Hematopoietic multipotent progenitor cell treated with erythropoietin and hydrocortisone succinate and interleukin-3 and kit ligand, for 8 days (in vitro differentiated cells): ENCODE measurements around the gene DLAT.
"Not testable (repeated sequence)": the region's sequence is repeated elsewhere in the genome, so short reads cannot be mapped to it uniquely, and the experiment has no call there.

ENCODE experiments used
- DNase-seq: peaks from one replicate; pipeline ENCODE4 v3.0.0-alpha.2; 2015

Gene DLAT

DNA sequence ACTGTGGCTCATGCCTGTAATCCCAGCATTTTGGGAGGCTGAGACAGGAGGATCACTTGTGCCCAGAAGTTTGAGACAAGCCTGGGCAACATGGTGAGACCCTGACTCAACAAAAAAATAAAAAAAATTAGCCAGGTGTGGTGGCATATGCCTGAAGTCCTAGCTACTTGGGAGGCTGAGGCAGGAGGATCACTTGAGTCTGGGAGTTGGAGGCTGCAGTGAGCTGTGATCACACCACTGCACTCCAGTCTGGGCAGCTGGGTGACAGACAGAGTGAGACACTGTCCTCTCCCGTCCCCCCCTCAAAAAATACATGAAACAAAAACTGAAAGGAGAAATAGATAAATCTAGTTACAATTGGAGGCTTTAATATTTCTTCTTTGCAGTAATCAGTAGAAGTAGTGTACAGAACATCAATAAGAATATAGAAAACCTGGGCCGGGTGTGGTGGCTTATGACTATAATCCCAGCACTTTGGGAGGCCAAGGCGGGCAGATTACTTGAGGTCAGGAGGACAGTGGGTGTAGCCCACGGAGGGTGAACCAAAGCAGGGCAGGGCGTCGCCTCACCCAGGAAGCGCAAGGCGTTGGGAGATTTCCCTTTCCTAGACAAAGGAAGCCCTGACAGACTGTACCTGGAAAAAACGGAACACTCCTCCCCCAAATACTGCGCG is 19.6 kb upstream of the DLAT start:
- no peak for DNase-seq

DNA sequence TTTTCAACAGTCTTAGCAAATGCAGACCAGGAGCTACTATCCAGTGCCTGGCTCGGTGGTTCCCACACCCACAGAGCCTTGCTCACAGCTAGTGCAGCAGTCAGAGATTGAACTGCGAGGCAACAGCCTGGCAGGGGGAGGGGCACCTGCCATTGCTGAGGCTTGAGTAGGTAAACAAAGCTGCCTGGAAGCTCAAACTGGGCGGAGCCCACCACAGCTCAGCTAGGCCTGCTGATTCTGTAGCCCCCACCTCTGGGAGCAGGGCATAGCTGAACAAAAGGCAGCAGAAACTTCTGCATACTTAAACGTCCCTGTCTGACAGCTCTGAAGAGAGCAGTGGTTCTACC is 19.1 kb upstream of the DLAT start:
- not testable (repeated sequence) for DNase-seq

DNA sequence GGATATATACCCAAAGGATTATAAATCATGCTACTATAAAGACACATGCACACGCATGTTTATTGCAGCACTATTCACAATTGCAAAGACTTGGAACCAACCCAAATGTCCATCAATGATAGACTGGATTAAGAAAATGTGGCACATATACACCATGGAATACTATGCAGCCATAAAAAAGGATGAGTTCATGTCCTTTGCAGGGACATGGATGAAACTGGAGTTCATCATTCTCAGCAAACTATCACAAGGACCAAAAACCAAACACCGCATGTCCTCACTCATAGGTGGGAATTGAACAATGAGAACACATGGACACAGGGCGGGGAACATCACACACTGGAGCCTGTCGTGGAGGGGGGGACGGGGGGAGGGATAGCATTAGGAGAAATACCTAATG is 13.8 kb upstream of the DLAT start:
- not testable (repeated sequence) for DNase-seq

DNA sequence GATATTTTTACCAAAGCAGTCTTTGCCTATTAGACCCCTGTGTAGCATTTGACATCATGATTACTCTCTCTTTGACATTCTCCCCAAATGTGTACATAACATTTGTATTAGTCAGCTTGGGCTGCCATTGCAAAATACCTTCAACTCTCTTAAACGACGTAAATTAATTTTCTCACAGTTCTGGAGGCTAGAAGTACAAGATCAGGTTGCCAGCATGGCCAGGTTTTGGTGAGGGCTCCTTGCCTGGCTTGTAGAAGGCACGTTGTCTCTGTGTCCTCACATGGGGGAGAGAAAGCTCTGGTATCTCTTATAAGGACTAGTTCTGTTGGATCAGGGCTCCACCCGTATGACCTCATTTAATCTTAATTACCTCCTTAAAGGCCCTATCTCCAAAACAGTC is 12.3 kb upstream of the DLAT start:
- DNase-seq: peak; percentile 59

DNA sequence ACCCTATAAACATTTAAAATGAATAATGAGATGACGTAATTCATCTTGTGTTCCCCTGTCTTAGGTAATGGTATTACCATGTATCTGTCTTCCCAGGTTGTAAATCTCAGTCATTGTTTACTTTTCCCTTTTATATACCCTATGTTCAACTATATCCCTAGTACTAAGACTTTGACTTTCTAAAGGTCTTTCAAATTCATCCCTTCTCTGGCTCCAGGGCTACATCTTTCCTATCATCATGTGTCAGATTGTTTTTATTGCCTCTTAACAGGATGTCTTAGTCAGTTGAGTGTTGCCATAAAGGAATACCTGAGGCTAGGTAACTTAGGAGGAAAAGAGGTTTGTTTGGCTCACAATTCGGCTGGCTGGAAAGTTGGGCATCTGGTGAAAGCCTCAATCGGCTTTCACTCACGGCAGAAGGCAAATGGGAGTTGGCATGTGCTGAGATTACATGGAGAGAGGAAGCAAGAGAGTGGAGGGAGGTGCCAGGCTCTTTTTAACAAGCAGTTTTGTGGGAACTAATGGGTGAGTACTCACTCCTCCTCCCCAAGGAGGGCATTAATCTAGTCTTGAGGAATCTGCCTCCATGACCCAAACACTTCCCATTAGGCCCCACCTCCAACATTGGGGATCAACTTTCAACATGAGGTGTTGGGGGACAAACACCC is 11.6 kb upstream of the DLAT start:
- DNase-seq: no peak

DNA sequence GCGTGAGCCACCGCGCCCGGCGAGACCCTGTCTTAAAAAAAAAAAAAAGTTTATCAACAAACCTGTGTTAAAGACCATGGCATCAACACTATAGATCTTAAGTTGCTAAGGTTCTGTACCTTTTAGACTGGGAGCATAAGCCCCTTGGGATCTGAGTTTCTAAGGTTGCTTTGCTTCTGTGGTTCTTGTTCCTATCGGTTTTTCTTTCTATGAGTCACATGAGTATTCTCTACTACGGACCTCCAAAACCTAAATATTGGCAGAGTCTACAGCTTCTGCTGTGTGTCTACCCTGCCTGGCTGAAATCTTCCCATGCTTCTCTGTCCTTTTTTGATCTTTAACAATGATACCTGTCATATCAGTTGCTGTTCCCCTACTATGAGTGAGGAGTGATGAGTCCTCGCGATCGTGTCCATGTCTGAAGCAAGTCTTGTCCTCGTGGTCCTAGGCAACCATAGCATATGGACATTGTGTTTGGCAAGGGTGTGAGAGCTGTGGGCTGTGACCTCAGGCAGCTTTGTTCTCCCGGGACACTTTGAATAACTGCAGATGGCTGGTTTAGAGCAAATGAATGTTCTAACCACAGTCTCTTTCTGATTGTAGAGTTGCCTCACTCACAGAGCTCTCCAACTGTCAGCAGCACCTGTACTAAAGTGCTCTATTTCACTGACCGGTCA is 9.0 kb upstream of the DLAT start:
- no peak for DNase-seq

DNA sequence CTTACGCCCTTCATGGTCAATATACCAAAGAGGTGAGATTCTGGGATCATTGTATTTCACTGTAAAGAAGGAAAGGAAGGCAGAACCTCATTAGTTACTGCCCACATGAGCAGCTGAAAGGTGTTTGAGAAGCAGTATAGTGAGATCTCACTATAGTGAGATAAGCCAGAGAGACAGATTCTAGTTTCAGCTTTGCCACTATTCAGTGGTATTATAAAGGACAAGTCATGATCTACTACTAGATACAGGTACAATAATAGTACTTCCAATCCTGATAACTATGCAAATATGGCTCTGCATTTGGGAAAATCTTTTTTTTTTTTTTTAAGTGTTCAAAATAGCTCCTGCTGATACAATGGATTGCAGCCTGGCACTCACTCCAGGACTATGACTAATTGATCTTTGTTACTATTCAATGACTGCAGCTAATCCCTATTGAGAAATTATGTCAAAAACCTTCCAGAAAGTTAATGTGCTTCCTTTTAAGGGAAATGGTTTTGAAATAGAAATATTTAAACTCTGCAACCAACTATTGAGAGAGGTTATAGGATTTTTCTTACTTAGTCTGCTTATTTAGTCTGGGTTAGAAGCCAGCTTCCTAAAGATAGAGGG is 8.3 kb upstream of the DLAT start:
- DNase-seq: no peak

DNA sequence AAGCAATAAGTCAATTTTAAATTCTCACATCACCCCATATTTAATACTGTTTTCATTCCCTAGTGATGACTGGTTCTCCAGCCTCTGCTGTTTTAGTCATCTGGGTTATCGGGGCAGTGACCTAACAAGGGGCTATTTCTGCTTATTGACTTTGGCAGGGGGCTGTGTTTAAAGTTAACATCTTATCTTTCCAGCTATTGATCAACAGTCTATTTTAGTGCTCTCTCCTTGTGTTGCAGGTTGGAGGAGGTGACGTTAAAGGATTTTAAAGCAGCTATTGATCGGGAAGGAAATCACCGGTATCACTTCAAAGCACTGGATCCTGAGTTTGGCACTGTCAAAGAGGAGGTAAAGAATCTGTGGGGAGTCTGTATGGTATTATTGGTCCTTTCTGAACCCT is 7.7 kb upstream of the DLAT start:
- no peak for DNase-seq

DNA sequence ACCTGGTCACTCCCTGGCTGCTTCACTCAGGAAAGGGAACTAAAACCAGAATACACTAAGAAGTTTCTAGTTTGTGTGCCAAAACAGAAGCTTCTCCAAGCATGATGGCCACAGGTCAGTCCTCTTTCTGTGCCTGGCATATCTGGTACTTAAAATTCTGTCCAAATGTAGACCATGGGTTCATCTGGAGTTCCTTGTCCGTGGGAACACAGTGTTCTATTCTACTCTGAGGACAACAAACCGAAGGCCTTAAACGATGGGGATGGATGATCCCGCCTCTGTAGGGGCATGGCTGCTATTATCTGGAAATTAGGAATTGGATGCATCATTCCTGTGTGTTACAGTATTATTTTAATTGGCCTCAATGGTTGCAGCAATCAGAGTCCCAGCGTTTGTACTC is 6.1 kb upstream of the DLAT start:
- no peak for DNase-seq

DNA sequence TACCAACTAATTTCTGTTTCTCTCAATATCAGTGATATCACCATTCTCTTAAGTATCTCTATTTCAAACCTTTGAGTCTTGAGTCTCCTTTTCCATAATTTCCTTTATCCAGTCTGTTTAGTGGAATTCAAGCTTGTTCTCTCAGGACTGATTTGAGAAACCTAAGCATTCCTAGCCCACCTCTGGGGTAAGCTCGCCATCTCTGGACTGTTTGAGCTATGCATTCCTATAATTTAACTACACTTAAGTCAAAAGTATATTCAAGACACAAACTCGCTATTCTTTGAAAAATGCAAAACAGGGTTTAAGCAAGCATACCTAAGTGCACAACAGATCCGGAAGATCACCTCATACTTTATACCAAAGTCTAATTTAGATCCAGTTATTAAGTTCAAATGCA is 2.1 kb upstream of the DLAT start:
- DNase-seq: peak; percentile 27

DNA sequence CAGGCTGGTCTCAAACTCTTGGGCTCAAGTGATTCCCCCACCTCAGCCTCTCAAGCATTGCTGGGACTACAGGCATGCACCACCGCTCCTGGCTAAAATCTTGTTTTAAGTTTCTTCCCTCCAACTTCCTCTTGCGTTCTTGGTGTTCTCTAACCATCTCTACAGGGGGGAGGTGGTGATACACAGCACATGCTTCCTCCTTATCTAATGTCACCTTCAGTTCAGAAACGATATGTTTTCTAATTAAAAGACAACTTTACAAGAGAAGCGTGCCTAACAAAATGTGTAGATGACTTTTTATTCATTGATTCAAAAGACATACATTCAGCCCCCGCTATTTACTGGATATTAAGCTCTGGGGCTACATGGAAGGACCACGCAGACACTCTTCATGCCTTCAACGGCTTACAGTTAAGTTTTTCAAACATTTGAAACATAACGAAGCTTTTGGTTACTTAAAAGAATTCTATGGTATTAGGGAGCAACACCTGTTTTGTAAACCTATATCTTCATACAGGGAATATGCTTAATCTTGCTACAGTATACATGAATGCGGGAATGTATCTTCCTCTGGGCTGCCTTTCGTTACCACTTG is 933 bp upstream of the DLAT start:
- DNase-seq: peak; percentile 69

DNA sequence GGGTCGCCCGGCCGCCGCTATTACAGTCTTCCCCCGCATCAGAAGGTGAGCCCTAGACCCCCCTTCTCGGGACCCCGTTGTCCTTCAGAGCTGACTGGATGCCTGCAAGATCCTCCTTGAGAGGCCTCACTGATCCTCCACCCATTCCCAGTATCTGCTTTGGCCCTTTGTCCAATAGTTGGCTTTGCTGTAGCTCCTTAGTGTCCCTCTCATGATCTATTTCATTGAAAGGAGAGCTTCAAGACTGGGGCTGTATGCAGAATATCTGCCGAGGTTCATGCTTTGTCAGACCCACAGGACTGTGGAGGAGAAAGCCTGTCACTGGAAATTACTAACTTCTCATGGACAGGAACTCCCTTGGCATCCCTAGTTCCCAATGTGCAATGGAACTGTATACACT is 499 bp downstream of the DLAT start:
- peak; percentile 47 for DNase-seq

DNA sequence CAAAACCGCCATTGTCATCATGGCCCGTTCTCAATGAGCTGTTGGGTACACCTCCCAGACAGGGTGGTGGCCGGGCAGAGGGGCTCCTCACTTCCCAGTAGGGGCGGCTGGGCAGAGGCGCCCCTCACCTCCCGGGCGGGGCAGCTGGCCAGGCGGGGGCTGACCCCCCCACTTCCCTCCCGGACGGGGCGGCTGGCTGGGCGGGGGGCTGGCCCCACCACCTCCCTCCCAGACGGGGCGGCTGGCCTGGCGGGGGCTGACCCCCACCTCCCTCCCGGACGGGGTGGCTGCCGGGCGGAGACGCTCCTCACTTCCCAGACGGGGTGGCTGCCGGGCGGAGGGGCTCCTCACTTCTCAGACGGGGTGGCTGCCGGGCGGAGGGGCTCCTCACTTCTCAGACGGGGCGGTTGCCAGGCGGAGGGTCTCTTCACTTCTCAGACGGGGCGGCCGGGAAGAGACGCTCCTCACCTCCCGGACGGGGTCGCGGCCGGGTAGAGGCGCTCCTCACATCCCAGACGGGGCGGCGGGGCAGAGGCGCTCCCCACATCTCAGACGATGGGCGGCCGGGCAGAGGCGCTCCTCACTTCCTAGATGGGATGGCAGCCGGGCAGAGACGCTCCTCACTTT is 1.7 kb downstream of the DLAT start:
- DNase-seq: not testable (repeated sequence)

DNA sequence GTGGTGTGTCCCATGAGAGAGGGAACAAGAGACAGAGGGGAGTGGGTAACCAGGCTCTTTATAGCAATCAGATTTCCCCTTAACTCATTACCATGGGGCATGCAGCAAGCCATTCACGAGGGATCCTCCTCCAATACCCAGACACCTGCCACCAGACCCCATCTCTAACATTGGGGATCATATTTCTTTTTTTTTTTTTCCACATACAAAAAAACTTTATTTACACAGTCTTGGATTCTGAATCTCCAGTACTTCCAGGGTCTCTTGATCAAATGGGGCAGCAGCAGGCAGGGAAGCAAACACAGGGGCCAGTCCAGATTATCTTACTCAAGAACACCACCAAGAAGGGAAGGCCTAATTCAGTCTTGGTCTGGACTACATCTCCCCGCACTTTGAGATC is 4.3 kb downstream of the DLAT start:
- no peak for DNase-seq

DNA sequence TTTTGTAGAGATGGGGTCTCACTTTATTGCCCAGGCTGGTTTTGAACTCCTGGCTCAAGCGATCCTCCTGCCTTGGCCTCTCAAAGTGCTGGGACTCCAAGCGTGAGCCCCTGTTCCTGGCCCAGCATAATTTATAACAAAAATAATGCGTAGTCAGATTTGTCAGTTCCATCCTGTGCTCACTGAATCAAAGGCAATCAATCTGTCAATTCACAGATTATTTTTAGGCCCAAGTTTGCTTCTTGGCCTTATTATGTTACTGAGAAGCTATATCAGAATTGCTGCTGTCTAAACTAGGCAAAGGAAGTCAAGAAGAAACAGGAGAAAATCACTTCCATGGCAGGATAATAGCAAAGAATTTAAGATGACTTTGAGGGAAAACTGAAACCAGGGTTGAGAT is 8.7 kb downstream of the DLAT start:
- no peak for DNase-seq

DNA sequence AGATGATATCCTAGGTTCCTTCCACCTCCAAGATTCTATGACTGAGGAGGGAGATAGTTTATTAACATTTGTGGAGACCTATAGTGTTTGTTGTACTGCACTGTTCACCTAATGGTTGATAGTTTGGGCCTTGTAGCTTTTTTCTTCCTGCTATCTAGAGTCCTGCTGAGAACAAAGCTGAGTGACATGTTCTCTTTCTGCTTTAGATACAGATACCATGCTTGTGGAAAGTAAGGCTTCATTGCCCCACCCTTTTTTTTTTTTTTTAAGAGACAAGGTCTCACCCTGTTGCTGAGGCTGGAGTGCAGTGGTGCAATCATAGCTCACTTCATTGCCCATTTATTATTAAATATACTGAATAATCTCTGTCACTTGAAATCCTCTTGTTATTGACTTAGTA is 12.3 kb downstream of the DLAT start:
- DNase-seq: no peak

DNA sequence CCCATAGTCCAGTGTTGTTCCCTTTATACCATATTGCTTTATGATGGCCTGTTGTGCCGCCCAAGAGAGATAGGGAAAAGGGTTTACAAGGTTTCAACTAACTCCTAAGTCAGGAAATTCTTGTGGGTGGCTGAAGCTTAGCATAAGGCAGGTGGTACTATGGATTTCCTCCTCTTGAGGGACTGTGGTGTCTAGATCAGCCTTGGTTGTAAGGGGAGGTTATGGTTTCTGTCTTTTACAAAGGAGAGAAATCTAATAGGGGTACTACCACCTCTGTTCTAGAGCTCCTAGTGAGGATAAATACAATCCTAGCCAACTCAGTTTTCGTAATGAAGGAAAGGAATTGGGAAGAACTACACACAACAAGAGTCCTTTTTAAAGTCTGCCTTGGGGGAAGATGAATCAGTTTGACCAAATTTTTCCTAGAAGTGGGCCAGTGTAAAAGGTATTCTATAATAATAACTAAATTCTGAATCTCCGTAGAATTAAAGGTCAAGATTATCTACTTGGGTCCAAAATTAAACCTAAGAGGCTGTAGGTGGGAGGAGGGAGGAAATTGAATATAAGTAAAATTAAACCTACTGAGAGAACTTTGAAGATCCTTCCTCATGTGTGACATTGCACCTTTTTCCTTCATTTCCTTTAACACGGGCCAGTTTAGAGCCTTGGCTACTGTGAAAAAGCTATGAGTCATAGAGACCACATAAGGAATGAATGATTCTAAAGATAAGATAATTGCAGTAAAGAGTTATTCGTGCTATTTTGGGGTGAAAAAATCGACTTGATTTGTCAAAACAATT is 17.2 kb downstream of the DLAT start:
- DNase-seq: peak; percentile 43

DNA sequence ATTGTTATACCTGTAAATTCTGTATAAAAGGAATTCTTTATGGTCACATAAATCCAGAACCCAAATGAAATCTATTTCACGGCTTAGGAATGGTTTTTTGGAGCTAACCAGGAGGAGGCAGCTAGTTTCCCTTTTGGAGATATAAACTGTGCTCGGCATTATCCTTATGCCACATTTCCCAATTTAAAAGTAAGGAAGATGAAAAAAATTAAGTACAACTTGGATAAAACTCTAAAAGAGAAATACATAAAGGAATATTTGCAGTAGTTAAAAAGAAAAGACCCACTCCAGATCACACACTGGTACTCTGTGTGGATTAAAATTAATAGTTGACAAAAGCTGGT is 17.7 kb downstream of the DLAT start:
- DNase-seq: no peak

DNA sequence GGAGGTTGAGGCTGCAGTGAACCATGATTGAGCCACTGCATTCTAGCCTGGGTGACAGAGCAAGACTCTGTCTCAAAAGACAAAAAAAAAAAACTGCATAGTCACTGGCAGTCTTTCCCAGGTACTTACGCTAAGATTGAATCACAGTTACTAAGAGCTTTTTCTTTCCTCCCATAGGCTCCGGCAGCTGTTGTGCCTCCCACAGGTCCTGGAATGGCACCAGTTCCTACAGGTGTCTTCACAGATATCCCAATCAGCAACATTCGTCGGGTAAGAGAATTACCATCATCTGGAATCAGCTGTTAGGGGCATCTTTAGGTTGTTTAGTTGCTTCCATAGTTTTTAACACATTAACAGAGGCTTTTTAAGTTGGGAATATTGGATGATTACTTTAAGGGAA is 19.8 kb downstream of the DLAT start:
- no peak for DNase-seq

DNA sequence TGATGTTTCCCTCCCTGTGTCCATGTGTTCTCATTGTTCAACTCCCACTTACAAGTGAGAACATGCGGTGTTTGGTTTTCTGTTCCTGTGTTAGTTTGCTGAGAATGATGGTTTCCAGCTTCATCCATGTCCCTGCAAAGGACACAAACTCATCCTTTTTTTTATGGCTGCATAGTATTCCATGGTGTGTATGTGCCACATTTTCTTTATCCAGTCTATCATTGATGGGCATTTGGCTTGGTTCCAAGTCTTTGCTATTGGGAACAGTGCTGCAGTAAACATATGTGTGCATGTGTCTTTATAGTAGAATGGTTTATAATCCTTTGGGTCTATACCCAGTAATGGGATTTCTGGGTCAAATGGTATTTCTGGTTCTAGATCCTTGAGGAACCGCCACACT is 21.4 kb downstream of the DLAT start:
- not testable (repeated sequence) for DNase-seq

DNA sequence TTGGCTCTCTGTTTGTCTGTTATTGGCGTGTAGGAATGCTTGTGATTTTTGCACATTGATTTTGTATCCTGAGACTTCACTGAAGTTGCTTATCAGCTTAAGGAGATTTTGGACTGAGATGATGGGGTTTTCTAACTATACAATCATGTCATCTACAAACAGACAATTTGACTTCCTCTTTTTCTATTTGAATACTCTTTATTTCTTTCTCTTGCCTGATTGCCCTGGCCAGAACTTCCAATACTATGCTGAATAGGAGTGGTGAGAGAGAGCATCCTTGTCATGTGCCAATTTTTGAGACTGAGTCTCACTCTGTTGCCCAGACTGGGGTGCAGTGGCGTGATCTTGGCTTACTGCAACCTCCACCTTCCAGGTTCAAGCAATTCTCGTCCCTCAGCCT is 23.0 kb downstream of the DLAT start:
- DNase-seq: not testable (repeated sequence)

DNA sequence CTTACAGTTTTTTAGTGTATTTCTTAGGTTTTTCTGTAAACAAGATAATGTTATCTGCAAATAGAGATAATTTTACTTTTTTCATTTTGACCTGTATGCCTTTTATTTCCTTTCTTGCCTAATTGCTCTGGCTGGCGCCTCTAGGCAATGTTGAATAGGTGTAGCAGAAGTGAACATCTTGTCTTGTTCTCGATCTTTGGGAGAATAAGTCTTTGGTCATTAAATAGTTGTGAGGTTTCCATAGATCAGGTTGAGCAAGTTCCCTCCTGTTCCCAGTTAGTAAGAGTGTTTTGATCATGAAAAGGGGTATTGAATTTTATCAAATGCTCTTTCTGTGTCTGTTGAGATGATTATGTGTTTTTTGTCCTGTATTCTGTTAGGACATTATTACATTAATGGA is 24.6 kb downstream of the DLAT start:
- DNase-seq: no peak

DNA sequence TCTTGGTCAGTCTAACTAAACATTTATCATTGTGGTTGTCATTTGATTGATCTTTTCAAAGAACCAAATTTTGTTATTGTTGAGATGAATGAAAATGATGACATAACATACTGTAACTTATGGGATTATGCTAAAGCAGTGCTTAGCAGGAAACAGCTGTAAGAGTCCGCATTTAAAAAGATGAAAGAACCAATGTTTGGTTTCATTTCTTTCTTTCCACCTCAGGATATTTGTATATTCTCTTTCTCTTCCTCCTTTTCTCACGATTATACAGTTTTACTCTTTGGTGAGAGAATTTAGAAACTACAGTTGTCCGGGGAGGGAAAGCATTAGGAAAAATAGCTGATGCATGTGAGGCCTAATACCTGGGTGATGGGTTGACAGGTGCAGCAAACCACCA is 25.5 kb downstream of the DLAT start:
- DNase-seq: no peak
